Measurements from ENCODE around the gene B3GAT1. TPM values are rescaled to one million over a fixed set of nuclear protein-coding genes. Genes with fewer than 3 reads are reported as not detected.

B3GAT1 gene
- total RNA-seq, 1 experiment from 2014 or later, result 3.7 TPM

GRCh38 chr11:134438542-134439537, 26.8 kb upstream of the B3GAT1 start:
- no peak overlapping the region for H3K27ac ChIP-seq (ENCODE audit: low read depth, low read length, poor library complexity, severe bottlenecking)
- intact Hi-C loops (cut with micrococcal nuclease; ENCODE audit: unreplicated experiment), result no loop called here
- peaks cover 11% of the 10 kb centered on the region for H3K27me3 ChIP-seq (replicated peaks; ENCODE audit: insufficient read depth, low read depth, low read length, poor library complexity)
- no TSS peak for BruUV-seq (replicated peaks)
- no peaks in the 10 kb centered on the region for H3K4me1 ChIP-seq (ENCODE audit: insufficient read depth, low read length, poor library complexity, severe bottlenecking)
- no peak for DNase-seq (ENCODE audit: low spot score)
- TF ChIP-seq EZH2 (IDR thresholded peaks at IDR 0.05; ENCODE audit: borderline replicate concordance, low read depth, low read length, poor library complexity, severe bottlenecking) (no peak), CTCF (conservative IDR thresholded peaks at IDR 0.05; ENCODE audit: low read depth, low read length) (no peak)
- no peaks in the 10 kb centered on the region for H3K36me3 ChIP-seq (ENCODE audit: insufficient read depth, low read length, poor library complexity, severe bottlenecking)
- H3K9me3 ChIP-seq (ENCODE audit: low read depth, low read length, poor library complexity, severe bottlenecking), result no peaks in the 10 kb centered on the region
- CTCF ChIA-PET, result no interaction called here
- POLR2A ChIA-PET (ENCODE audit: low non-redundant PET), result no interaction called here
- no peak overlapping the region for H3K4me3 ChIP-seq (ENCODE audit: low read depth, low read length, poor library complexity, severe bottlenecking)

DNA sequence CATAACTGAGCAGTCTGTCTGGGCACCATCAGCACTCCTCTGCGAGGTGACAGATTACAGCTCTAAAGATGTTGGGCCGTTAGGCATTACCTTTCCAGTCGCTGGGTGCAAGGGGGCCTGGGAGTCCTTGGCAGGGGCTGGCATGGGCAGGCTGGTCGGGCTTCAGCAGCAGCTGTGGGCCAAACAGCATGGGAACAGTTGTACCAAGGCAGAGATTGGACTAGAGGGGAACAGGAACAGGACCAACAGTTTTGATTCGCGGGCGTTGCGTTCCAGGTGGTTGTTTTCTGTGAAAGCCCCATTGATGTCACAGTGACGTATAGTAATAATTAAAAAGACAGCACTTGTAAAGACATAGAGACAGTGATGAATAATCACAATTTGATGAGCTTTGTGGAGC, 25.8 kb upstream of the B3GAT1 start:
- H3K27ac ChIP-seq (ENCODE audit: low read depth, low read length, poor library complexity, severe bottlenecking), result no peak overlapping the region
- H3K4me3 ChIP-seq (ENCODE audit: low read depth, low read length, poor library complexity, severe bottlenecking), result no peak overlapping the region
- H3K27me3 ChIP-seq (replicated peaks; ENCODE audit: insufficient read depth, low read depth, low read length, poor library complexity), result peaks cover 12% of the 10 kb centered on the region
- TF ChIP-seq EZH2 (IDR thresholded peaks at IDR 0.05; ENCODE audit: borderline replicate concordance, low read depth, low read length, poor library complexity, severe bottlenecking), result no peak
- POLR2A ChIA-PET (ENCODE audit: low non-redundant PET), result no interaction called here
- no peaks in the 10 kb centered on the region for H3K9me3 ChIP-seq (ENCODE audit: low read depth, low read length, poor library complexity, severe bottlenecking)
- DNase-seq (ENCODE audit: low spot score), result no peak
- no peaks in the 10 kb centered on the region for H3K4me1 ChIP-seq (ENCODE audit: insufficient read depth, low read length, poor library complexity, severe bottlenecking)
- CTCF ChIA-PET, result no interaction called here
- no peaks in the 10 kb centered on the region for H3K36me3 ChIP-seq (ENCODE audit: insufficient read depth, low read length, poor library complexity, severe bottlenecking)
- no TSS peak for BruUV-seq (replicated peaks)
- intact Hi-C loops (cut with micrococcal nuclease; ENCODE audit: unreplicated experiment), result no loop called here

- no peaks in the 10 kb centered on the region for H3K36me3 ChIP-seq (ENCODE audit: insufficient read depth, low read length, poor library complexity, severe bottlenecking)
- BruUV-seq (replicated peaks), result no TSS peak
- no peak overlapping the region for H3K27ac ChIP-seq (ENCODE audit: low read depth, low read length, poor library complexity, severe bottlenecking)
- H3K4me1 ChIP-seq (ENCODE audit: insufficient read depth, low read length, poor library complexity, severe bottlenecking), result no peaks in the 10 kb centered on the region
- H3K4me3 ChIP-seq (ENCODE audit: low read depth, low read length, poor library complexity, severe bottlenecking), result no peak overlapping the region
- POLR2A ChIA-PET (ENCODE audit: low non-redundant PET), result no interaction called here
- intact Hi-C loops (cut with micrococcal nuclease; ENCODE audit: unreplicated experiment), result no loop called here
- DNase-seq (ENCODE audit: low spot score), result no peak
- peaks cover 14% of the 10 kb centered on the region for H3K27me3 ChIP-seq (replicated peaks; ENCODE audit: insufficient read depth, low read depth, low read length, poor library complexity)
- TF ChIP-seq EZH2 (IDR thresholded peaks at IDR 0.05; ENCODE audit: borderline replicate concordance, low read depth, low read length, poor library complexity, severe bottlenecking) (no peak), CTCF (conservative IDR thresholded peaks at IDR 0.05; ENCODE audit: low read depth, low read length) (no peak)
- H3K9me3 ChIP-seq (ENCODE audit: low read depth, low read length, poor library complexity, severe bottlenecking), result no peaks in the 10 kb centered on the region
- CTCF ChIA-PET, result no interaction called here
Measured at GRCh38 chr11:134436781-134437180, 24.7 kb upstream of the B3GAT1 start.

Measured in A673 (cell line).